Activated CD4-positive, alpha-beta T cell treated with anti-CD3 and anti-CD28 coated beads, Interleukin-2, amount 10 ng/mL, durations not matched to agents 7 days and 5 days (primary cell): ENCODE measurements around the gene ARHGAP32. TPM values are rescaled to one million over a fixed set of nuclear protein-coding genes. Genes with fewer than 3 reads are reported as not detected.
A peak's percentile ranks its signal among the peaks of the same experiment; 100 is the strongest.

Experiments used
- CTCF ChIA-PET: fragments of 350-600 bp; sonication (Branson Sonifier 250); formaldehyde crosslinking; loops from one replicate; lab custom pipeline; 2021; ENCODE audit warnings: antibody characterized with exemption; lab: Charles Lee
- POLR2A ChIA-PET: fragments of 350-600 bp; sonication (Branson Sonifier 250); formaldehyde crosslinking; loops from one replicate; lab custom pipeline; 2021; ENCODE audit warnings: antibody characterized with exemption; lab: Charles Lee
- DNase-seq: peaks from one replicate; pipeline ENCODE4 v3.0.0-alpha.2; 2020
- H3K27ac Mint-ChIP-seq: one replicate; pipeline ENCODE4 v1.8.0; 2021; ENCODE audit warnings: mild to moderate bottlenecking, moderate library complexity, mixed read lengths
- H3K27me3 Mint-ChIP-seq: one replicate; pipeline ENCODE4 v1.8.0; 2021; ENCODE audit warnings: mixed read lengths
- H3K36me3 Mint-ChIP-seq: one replicate; pipeline ENCODE4 v1.8.0; 2021; ENCODE audit warnings: low read depth, mixed read lengths
- H3K4me1 Mint-ChIP-seq: one replicate; pipeline ENCODE4 v1.8.0; 2021; ENCODE audit warnings: mixed read lengths
- H3K4me3 Mint-ChIP-seq: one replicate; pipeline ENCODE4 v1.8.0; 2021; ENCODE audit warnings: mild to moderate bottlenecking, moderate library complexity, mixed read lengths
- H3K9me3 Mint-ChIP-seq: one replicate; pipeline ENCODE4 v1.8.0; 2021; ENCODE audit warnings: mixed read lengths
- total RNA-seq, 2 experiments: library from RNA; stranded (reverse); gene quantifications; one replicate each; pipeline ENCODE4 v1.2.3, GENCODE V29; 2021

Gene ARHGAP32
- total RNA-seq, 2 experiments from 2014 or later: 4.8 to 5.1 TPM

- H3K36me3 Mint-ChIP-seq: peaks cover 18% of the 10 kb centered on the region
- ChIA-PET CTCF (interaction anchor here (0.6 kb wide), 1 partner anchor 14 kb away, joined by 4 read pairs; no protein-coding TSS in a partner anchor), POLR2A (no interaction called here)
- DNase-seq: peak; percentile 31
- H3K27me3 Mint-ChIP-seq: no peaks in the 10 kb centered on the region
- no peak overlapping the region for H3K4me3 Mint-ChIP-seq
- no peaks in the 10 kb centered on the region for H3K9me3 Mint-ChIP-seq
- peaks cover 25% of the 10 kb centered on the region for H3K4me1 Mint-ChIP-seq
- H3K27ac Mint-ChIP-seq: peak overlapping the region; percentile 12
Measured at GRCh38 chr11:128970598-128971190, 221.4 kb downstream of the ARHGAP32 start.

GRCh38 chr11:128968916-128969315, 223.2 kb downstream of the ARHGAP32 start:
- H3K36me3 Mint-ChIP-seq: peaks cover 20% of the 10 kb centered on the region
- H3K4me3 Mint-ChIP-seq: no peak overlapping the region
- H3K4me1 Mint-ChIP-seq: peaks cover 43% of the 10 kb centered on the region
- H3K27ac Mint-ChIP-seq: no peak overlapping the region
- ChIA-PET POLR2A (no interaction called here), CTCF (no interaction called here)
- no peaks in the 10 kb centered on the region for H3K27me3 Mint-ChIP-seq
- H3K9me3 Mint-ChIP-seq: no peaks in the 10 kb centered on the region
- DNase-seq: no peak

GRCh38 chr11:128967578-128967977, 224.5 kb downstream of the ARHGAP32 start:
- Mint-ChIP-seq H3K9me3 (no peaks in the 10 kb centered on the region), H3K4me3 (no peak overlapping the region), H3K27me3 (no peaks in the 10 kb centered on the region), H3K36me3 (peaks cover 21% of the 10 kb centered on the region), H3K27ac (no peak overlapping the region), H3K4me1 (peaks cover 55% of the 10 kb centered on the region)
- ChIA-PET POLR2A (no interaction called here), CTCF (no interaction called here)
- DNase-seq: no peak

GRCh38 chr11:128965485-128965884, 226.6 kb downstream of the ARHGAP32 start:
- Mint-ChIP-seq H3K36me3 (peaks cover 8% of the 10 kb centered on the region), H3K27me3 (no peaks in the 10 kb centered on the region), H3K4me3 (peak overlapping the region; percentile 21), H3K4me1 (peaks cover 47% of the 10 kb centered on the region), H3K27ac (peak overlapping the region; percentile 79), H3K9me3 (no peaks in the 10 kb centered on the region)
- ChIA-PET POLR2A (no interaction called here), CTCF (no interaction called here)
- no peak for DNase-seq

- no peak for DNase-seq
- Mint-ChIP-seq H3K27me3 (no peaks in the 10 kb centered on the region), H3K36me3 (peaks cover 4% of the 10 kb centered on the region), H3K4me3 (no peak overlapping the region), H3K4me1 (peaks cover 39% of the 10 kb centered on the region), H3K27ac (peak overlapping the region; percentile 70), H3K9me3 (no peaks in the 10 kb centered on the region)
- ChIA-PET CTCF (no interaction called here), POLR2A (interaction anchor here (0.7 kb wide), 1 partner anchor 16 kb away, joined by 6 read pairs; no protein-coding TSS in a partner anchor)
Measured at GRCh38 chr11:128964463-128964930, 227.6 kb downstream of the ARHGAP32 start.

GRCh38 chr11:128963744-128964325, 228.3 kb downstream of the ARHGAP32 start:
- DNase-seq: no peak
- peak overlapping the region; percentile 70 for H3K27ac Mint-ChIP-seq
- H3K9me3 Mint-ChIP-seq: no peaks in the 10 kb centered on the region
- peaks cover 4% of the 10 kb centered on the region for H3K36me3 Mint-ChIP-seq
- no peak overlapping the region for H3K4me3 Mint-ChIP-seq
- H3K27me3 Mint-ChIP-seq: no peaks in the 10 kb centered on the region
- ChIA-PET CTCF (interaction anchor here (2.2 kb wide), 1 partner anchor 79 kb away, joined by 8 read pairs; no protein-coding TSS in a partner anchor), POLR2A (interaction anchor here (0.7 kb wide), 1 partner anchor 15 kb away, joined by 6 read pairs; no protein-coding TSS in a partner anchor)
- peaks cover 39% of the 10 kb centered on the region for H3K4me1 Mint-ChIP-seq

GRCh38 chr11:128962896-128963295, 229.2 kb downstream of the ARHGAP32 start:
- peaks cover 4% of the 10 kb centered on the region for H3K36me3 Mint-ChIP-seq
- no peaks in the 10 kb centered on the region for H3K9me3 Mint-ChIP-seq
- DNase-seq: no peak
- ChIA-PET CTCF (interaction anchor here (1.9 to 2.2 kb wide), 2 partner anchors 15 to 78 kb away, joined by 5 to 8 read pairs; no protein-coding TSS in a partner anchor), POLR2A (no interaction called here)
- H3K4me3 Mint-ChIP-seq: no peak overlapping the region
- no peaks in the 10 kb centered on the region for H3K27me3 Mint-ChIP-seq
- H3K4me1 Mint-ChIP-seq: peaks cover 39% of the 10 kb centered on the region
- H3K27ac Mint-ChIP-seq: no peak overlapping the region

- H3K9me3 Mint-ChIP-seq: no peaks in the 10 kb centered on the region
- ChIA-PET POLR2A (no interaction called here), CTCF (interaction anchor here (1.9 to 2.2 kb wide), 2 partner anchors 13 to 77 kb away, joined by 5 to 8 read pairs; no protein-coding TSS in a partner anchor)
- H3K4me1 Mint-ChIP-seq: peaks cover 39% of the 10 kb centered on the region
- peaks cover 4% of the 10 kb centered on the region for H3K36me3 Mint-ChIP-seq
- DNase-seq: no peak
- no peak overlapping the region for H3K27ac Mint-ChIP-seq
- H3K27me3 Mint-ChIP-seq: peaks cover 1% of the 10 kb centered on the region
- no peak overlapping the region for H3K4me3 Mint-ChIP-seq
Measured at GRCh38 chr11:128961645-128962044, 230.5 kb downstream of the ARHGAP32 start.

GRCh38 chr11:128957202-128957482, 235.0 kb downstream of the ARHGAP32 start:
- ChIA-PET CTCF (interaction anchor here (0.7 to 2.4 kb wide), 9 partner anchors 10 to 88 kb away, joined by 3 to 20 read pairs (median 5); no protein-coding TSS in a partner anchor), POLR2A (interaction anchor here (0.6 to 1.5 kb wide), 2 partner anchors 72 to 81 kb away, joined by 3 read pairs; no protein-coding TSS in a partner anchor)
- no peak for DNase-seq
- Mint-ChIP-seq H3K27me3 (peaks cover 18% of the 10 kb centered on the region), H3K9me3 (no peaks in the 10 kb centered on the region), H3K4me3 (no peak overlapping the region), H3K4me1 (peaks cover 2% of the 10 kb centered on the region), H3K36me3 (no peaks in the 10 kb centered on the region), H3K27ac (no peak overlapping the region)

GRCh38 chr11:128956401-128957201, 235.5 kb downstream of the ARHGAP32 start:
- H3K4me1 Mint-ChIP-seq: peaks cover 2% of the 10 kb centered on the region
- H3K27ac Mint-ChIP-seq: no peak overlapping the region
- peaks cover 18% of the 10 kb centered on the region for H3K27me3 Mint-ChIP-seq
- DNase-seq: peak; percentile 36
- ChIA-PET POLR2A (interaction anchor here (1.5 kb wide), 1 partner anchor 72 kb away, joined by 3 read pairs; no protein-coding TSS in a partner anchor), CTCF (interaction anchor here (0.6 to 2.4 kb wide), 12 partner anchors 9 to 88 kb away, joined by 3 to 20 read pairs (median 4); no protein-coding TSS in a partner anchor)
- no peak overlapping the region for H3K4me3 Mint-ChIP-seq
- no peaks in the 10 kb centered on the region for H3K36me3 Mint-ChIP-seq
- H3K9me3 Mint-ChIP-seq: no peaks in the 10 kb centered on the region

- CTCF ChIA-PET: interaction anchor here (1.1 to 2.4 kb wide), 7 partner anchors 8 to 71 kb away, joined by 3 to 20 read pairs (median 5); no protein-coding TSS in a partner anchor
- POLR2A ChIA-PET: no interaction called here
- Mint-ChIP-seq H3K27ac (no peak overlapping the region), H3K4me1 (peaks cover 2% of the 10 kb centered on the region), H3K4me3 (no peak overlapping the region), H3K27me3 (peaks cover 21% of the 10 kb centered on the region), H3K36me3 (no peaks in the 10 kb centered on the region), H3K9me3 (no peaks in the 10 kb centered on the region)
- no peak for DNase-seq
Measured at GRCh38 chr11:128955636-128956035, 236.5 kb downstream of the ARHGAP32 start.

GRCh38 chr11:128953151-128953550, 239.0 kb downstream of the ARHGAP32 start:
- H3K4me3 Mint-ChIP-seq: no peak overlapping the region
- CTCF ChIA-PET: no interaction called here

More at GRCh38 chr11:128953151-128953550, 239.0 kb downstream of the ARHGAP32 start:
- Mint-ChIP-seq H3K9me3 (no peaks in the 10 kb centered on the region), H3K27me3 (peaks cover 29% of the 10 kb centered on the region), H3K27ac (no peak overlapping the region), H3K4me1 (peaks cover 2% of the 10 kb centered on the region), H3K36me3 (no peaks in the 10 kb centered on the region)
- POLR2A ChIA-PET: no interaction called here
- no peak for DNase-seq
